Natural killer cell (primary cell): Measurements from ENCODE around the gene CTDSP2. TPM values are rescaled to one million over a fixed set of nuclear protein-coding genes. Genes with fewer than 3 reads are reported as not detected.

ENCODE experiments used
- ATAC-seq, 3 donors: fragments of 150-1000 bp in 2 of 3; fragments of 200-7000 bp in 1 of 3; cut with Tn5 transposase; 1 replicate in 1 of 3; 2 replicates in 2 of 3; pipeline ENCODE4 v1.10.0; 2021; ENCODE audit warnings: mild to moderate bottlenecking in 2 of 3, moderate library complexity in 2 of 3
- DNase-seq, 2 donors: peaks; one replicate each; pipeline versions ENCODE4 v3.0.0 to v3.0.0-alpha.2; 2013 to 2021; ENCODE audit warnings: mixed read lengths in 1 of 2
- H3K27ac ChIP-seq: one replicate; pipeline ENCODE4 v1.5.1; 2013; ENCODE audit warnings: mild to moderate bottlenecking, low read length
- H3K27me3 ChIP-seq: one replicate; pipeline ENCODE4 v1.6.1; 2013; ENCODE audit warnings: low read length; ENCODE audit not compliant: control insufficient read depth, insufficient read depth
- H3K36me3 ChIP-seq: one replicate; pipeline ENCODE4 v1.6.1; 2013; ENCODE audit warnings: low read length; ENCODE audit not compliant: control insufficient read depth, insufficient read depth
- H3K4me1 ChIP-seq: one replicate; pipeline ENCODE4 v1.6.1; 2013; ENCODE audit warnings: low read length; ENCODE audit not compliant: control insufficient read depth, insufficient read depth
- H3K4me3 ChIP-seq: one replicate; pipeline ENCODE4 v1.5.1; 2013; ENCODE audit warnings: low read length
- H3K9me3 ChIP-seq: one replicate; pipeline ENCODE4 v1.6.1; 2013; ENCODE audit warnings: low read length; ENCODE audit not compliant: control insufficient read depth, insufficient read depth
- H3K27ac Mint-ChIP-seq, 2 donors: one replicate each; pipeline ENCODE4 v1.8.0; 2022; ENCODE audit warnings: mild to moderate bottlenecking in 2 of 2, mixed read lengths in 2 of 2, moderate library complexity in 1 of 2
- H3K27me3 Mint-ChIP-seq, 2 donors: one replicate each; pipeline ENCODE4 v1.8.0; 2022; ENCODE audit warnings: low read depth in 2 of 2, mixed read lengths in 2 of 2
- H3K36me3 Mint-ChIP-seq: one replicate; pipeline ENCODE4 v1.8.0; 2022; ENCODE audit warnings: mixed read lengths
- H3K4me1 Mint-ChIP-seq, 2 donors: one replicate each; pipeline ENCODE4 v1.8.0; 2022; ENCODE audit warnings: mixed read lengths in 2 of 2
- H3K4me3 Mint-ChIP-seq: one replicate; pipeline ENCODE4 v1.8.0; 2022; ENCODE audit warnings: mild to moderate bottlenecking, moderate library complexity, mixed read lengths
- H3K9me3 Mint-ChIP-seq, 2 donors: one replicate each; pipeline ENCODE4 v1.8.0; 2022; ENCODE audit warnings: mixed read lengths in 2 of 2
- WGBS: methylation state at CpG from one replicate; pipeline ENCODE4 v1.1.7; 2013; ENCODE audit warnings: missing lambda C conversion rate; ENCODE audit not compliant: insufficient coverage; 5-methylcytosine and 5-hydroxymethylcytosine counted together
- intact Hi-C: fragments of 100-400 bp; cut with micrococcal nuclease; formaldehyde crosslinking; loops from one replicate; pipeline ENCODE4 v1.14.2; 2022
- total RNA-seq, 4 donors: library from RNA; stranded (reverse); fragments of 120-200 nt in 1 of 4; gene quantifications; one replicate each; pipeline versions ENCODE4 v1.2.3 to v1.2.4, GENCODE V29; 2013 to 2022
- TF ChIP-seq, protein P1 (sequence below): fragments of 200-600 bp; IDR thresholded peaks from one replicate; pipeline ENCODE4 v1.8.0; 2022; ENCODE audit warnings: antibody characterized with exemption

Gene CTDSP2
- total RNA-seq, 3 donors from 2014 or later (not counting 1 experiment from before 2014, with no cell fraction given), result 93.8 to 135 (median 123) TPM

GRCh38 chr12:57793920-57794319, 52.6 kb downstream of the CTDSP2 start:
- peaks cover 12% of the 10 kb centered on the region for H3K36me3 Mint-ChIP-seq

DNA sequence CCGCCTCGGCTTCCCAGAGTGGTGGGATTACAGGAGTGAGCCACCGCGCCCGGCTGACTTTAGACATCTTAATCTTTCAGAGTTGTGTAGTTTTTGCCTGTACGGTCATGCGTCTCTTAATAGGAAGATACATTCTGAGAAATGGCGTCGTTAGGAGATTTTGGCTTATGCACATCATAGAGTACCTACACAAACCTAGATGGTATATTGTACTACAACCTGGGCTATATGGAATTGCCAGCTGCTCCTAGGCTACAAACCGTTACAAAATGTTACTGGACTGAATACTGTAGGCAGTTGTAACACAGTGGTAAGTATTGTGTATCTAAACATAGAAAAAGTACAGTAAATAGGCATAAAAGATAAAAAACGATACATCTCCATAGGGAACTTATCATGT, 62.7 kb downstream of the CTDSP2 start:
- no peak for DNase-seq
- Mint-ChIP-seq H3K36me3 (peaks cover 11% of the 10 kb centered on the region), H3K27me3 (no peaks in the 10 kb centered on the region), H3K4me1 (peaks cover 33 to 34% of the 10 kb centered on the region in 2 donors), H3K27ac (peak overlapping the region in 1 of 2 donors; percentile 28), H3K9me3 (no peaks in the 10 kb centered on the region), H3K4me3 (peak overlapping the region; percentile 75)
- TF ChIP-seq, protein P1, sequence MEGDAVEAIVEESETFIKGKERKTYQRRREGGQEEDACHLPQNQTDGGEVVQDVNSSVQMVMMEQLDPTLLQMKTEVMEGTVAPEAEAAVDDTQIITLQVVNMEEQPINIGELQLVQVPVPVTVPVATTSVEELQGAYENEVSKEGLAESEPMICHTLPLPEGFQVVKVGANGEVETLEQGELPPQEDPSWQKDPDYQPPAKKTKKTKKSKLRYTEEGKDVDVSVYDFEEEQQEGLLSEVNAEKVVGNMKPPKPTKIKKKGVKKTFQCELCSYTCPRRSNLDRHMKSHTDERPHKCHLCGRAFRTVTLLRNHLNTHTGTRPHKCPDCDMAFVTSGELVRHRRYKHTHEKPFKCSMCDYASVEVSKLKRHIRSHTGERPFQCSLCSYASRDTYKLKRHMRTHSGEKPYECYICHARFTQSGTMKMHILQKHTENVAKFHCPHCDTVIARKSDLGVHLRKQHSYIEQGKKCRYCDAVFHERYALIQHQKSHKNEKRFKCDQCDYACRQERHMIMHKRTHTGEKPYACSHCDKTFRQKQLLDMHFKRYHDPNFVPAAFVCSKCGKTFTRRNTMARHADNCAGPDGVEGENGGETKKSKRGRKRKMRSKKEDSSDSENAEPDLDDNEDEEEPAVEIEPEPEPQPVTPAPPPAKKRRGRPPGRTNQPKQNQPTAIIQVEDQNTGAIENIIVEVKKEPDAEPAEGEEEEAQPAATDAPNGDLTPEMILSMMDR, result no peak
- Histone ChIP-seq H3K27me3 (no peaks in the 10 kb centered on the region), H3K4me3 (no peak overlapping the region), H3K9me3 (no peaks in the 10 kb centered on the region), H3K27ac (no peak overlapping the region), H3K4me1 (peaks cover 36% of the 10 kb centered on the region), H3K36me3 (peaks cover 30% of the 10 kb centered on the region)
- intact Hi-C loops, result loop anchor here (5.0 kb wide), 1 partner anchor 63 kb away; the partner anchor contains the start of gene CTDSP2
- WGBS, result 94% methylated on average over 11 of the region's 11 CpGs
- no peak for ATAC-seq

More at GRCh38 chr12:57793920-57794319, 52.6 kb downstream of the CTDSP2 start:
- Histone ChIP-seq H3K27ac (no peak overlapping the region), H3K4me1 (no peaks in the 10 kb centered on the region), H3K36me3 (peaks cover 60% of the 10 kb centered on the region), H3K9me3 (no peaks in the 10 kb centered on the region), H3K4me3 (no peak overlapping the region), H3K27me3 (no peaks in the 10 kb centered on the region)
- Mint-ChIP-seq H3K27me3 (no peaks in the 10 kb centered on the region), H3K27ac (no peak overlapping the region), H3K4me1 (no peaks in the 10 kb centered on the region), H3K9me3 (no peaks in the 10 kb centered on the region), H3K4me3 (no peak overlapping the region)
- TF ChIP-seq, protein P1, result no peak
- WGBS, result 81% methylated on average over 1 of the region's 1 CpG
- ATAC-seq (no peak), DNase-seq (no peak)
- intact Hi-C loops, result no loop called here

DNA sequence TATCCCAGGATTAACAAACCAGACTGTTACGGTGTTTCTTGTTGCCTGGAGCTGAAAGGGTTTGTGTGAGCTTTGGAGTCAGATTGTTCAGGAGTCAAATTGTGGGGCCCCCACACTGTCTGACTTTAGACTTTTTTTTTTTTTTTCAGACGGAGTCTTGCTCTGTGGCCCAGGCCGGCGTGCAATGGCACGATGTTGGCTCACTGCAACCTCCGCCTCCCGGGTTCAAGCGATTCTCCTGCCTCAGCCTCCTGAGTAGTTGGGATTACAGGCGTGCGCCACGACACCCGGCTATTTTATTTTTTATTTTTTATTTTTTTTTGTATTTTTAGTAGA, 63.1 kb downstream of the CTDSP2 start:
- WGBS, result 94% methylated on average over 10 of the region's 12 CpGs
- DNase-seq (no peak), ATAC-seq (no peak)
- Mint-ChIP-seq H3K4me1 (peaks cover 33 to 34% of the 10 kb centered on the region in 2 donors), H3K9me3 (no peaks in the 10 kb centered on the region), H3K27ac (peak overlapping the region; percentile 90 to 97), H3K36me3 (peaks cover 11% of the 10 kb centered on the region), H3K27me3 (no peaks in the 10 kb centered on the region), H3K4me3 (peak overlapping the region; percentile 99)
- peak overlapping the region; percentile 86 for H3K4me3 ChIP-seq
- no peaks in the 10 kb centered on the region for H3K9me3 ChIP-seq
- intact Hi-C loops, result loop anchor here (5.0 kb wide), 1 partner anchor 64 kb away; the partner anchor contains the start of gene CTDSP2
- H3K27ac ChIP-seq, result peak overlapping the region; percentile 57
- TF ChIP-seq, protein P1, result no peak
- peaks cover 36% of the 10 kb centered on the region for H3K4me1 ChIP-seq
- no peaks in the 10 kb centered on the region for H3K27me3 ChIP-seq
- peaks cover 27% of the 10 kb centered on the region for H3K36me3 ChIP-seq
